Smooth muscle cell (in vitro differentiated cells): ENCODE data around the gene MTA1. TPM values are rescaled to one million over a fixed set of nuclear protein-coding genes. Genes with fewer than 3 reads are reported as not detected.

ENCODE experiments used
- DNase-seq: peaks from one replicate; lab custom pipeline; 2025; ENCODE audit not compliant: unreplicated experiment; lab: John Stamatoyannopoulos, UW
- H2AFZ ChIP-seq: fragments of 200-600 bp; sonication (generic); 2 replicates; pipeline ENCODE4 v1.6.0; 2016; ENCODE audit warnings: antibody characterized with exemption, low read depth, mild to moderate bottlenecking
- H3F3A ChIP-seq: fragments of 200-600 bp; sonication (generic); 2 replicates; pipeline ENCODE4 v1.6.0; 2017; ENCODE audit warnings: antibody characterized with exemption, low read depth
- H3K27ac ChIP-seq: fragments of 200-600 bp; sonication (generic); 2 replicates; pipeline ENCODE4 v1.5.1; 2016; ENCODE audit warnings: low read depth, mild to moderate bottlenecking
- H3K27me3 ChIP-seq: fragments of 200-600 bp; sonication (generic); 2 replicates; pipeline ENCODE4 v1.6.1; 2016; ENCODE audit warnings: low read depth, mild to moderate bottlenecking
- H3K36me3 ChIP-seq: fragments of 200-600 bp; sonication (generic); 2 replicates; pipeline ENCODE4 v1.5.1; 2016; ENCODE audit warnings: low read depth
- H3K4me1 ChIP-seq: fragments of 200-600 bp; sonication (generic); 2 replicates; pipeline ENCODE4 v1.5.1; 2016; ENCODE audit warnings: low read depth
- H3K4me2 ChIP-seq: fragments of 200-600 bp; sonication (generic); 2 replicates; pipeline ENCODE4 v1.6.0; 2016; ENCODE audit warnings: mild to moderate bottlenecking
- H3K4me3 ChIP-seq: fragments of 200-600 bp; sonication (generic); 2 replicates; pipeline ENCODE4 v1.5.1; 2016; ENCODE audit warnings: mild to moderate bottlenecking
- H3K79me2 ChIP-seq: fragments of 200-600 bp; sonication (generic); 2 replicates; pipeline ENCODE4 v1.6.0; 2016; ENCODE audit warnings: low read depth, mild to moderate bottlenecking
- H3K9ac ChIP-seq: fragments of 200-600 bp; sonication (generic); 2 replicates; pipeline ENCODE4 v1.6.0; 2016; ENCODE audit warnings: low read depth
- H3K9me3 ChIP-seq: fragments of 200-600 bp; sonication (generic); replicated peaks from 2 replicates; pipeline ENCODE4 v1.5.1; 2016; ENCODE audit warnings: low read depth
- H4K20me1 ChIP-seq: fragments of 200-600 bp; sonication (generic); 2 replicates; pipeline ENCODE4 v1.6.0; 2016; ENCODE audit warnings: low read depth
- CTCF ChIP-seq: fragments of 200-600 bp; sonication (generic); IDR thresholded peaks from 2 replicates; pipeline ENCODE4 v1.5.1; 2017; ENCODE audit warnings: borderline replicate concordance, mild to moderate bottlenecking, antibody characterized with exemption; ENCODE audit not compliant: insufficient read depth, poor library complexity, severe bottlenecking
- WGBS: methylation state at CpG from one replicate; pipeline ENCODE4 v1.1.7; 2016; ENCODE audit warnings: low lambda C conversion rate; 5-methylcytosine and 5-hydroxymethylcytosine counted together
- polyA plus RNA-seq: library from polyadenylated mRNA; unstranded; fragments of >200 nt; fragmentation: Nextera tagmentation; extraction: Ambion mirVana; gene quantifications from 2 replicates; pipeline ENCODE4 v1.2.1, GENCODE V29; 2016
- total RNA-seq: library from RNA; depleted of rRNA; stranded (reverse); fragments of >200 nt; gene quantifications from 2 replicates; pipeline ENCODE4 v1.2.3, GENCODE V29; 2014

Gene MTA1
- total and polyA plus RNA-seq, 2 experiments from 2014 or later: 41.3 to 48.7 TPM

GRCh38 chr14:105471823-105472485 lies 52.3 kb downstream of the MTA1 start:
- H3K27me3 ChIP-seq: peaks cover 3% of the 10 kb centered on the region
- DNase-seq: no peak
- no peak overlapping the region for H3K4me2 ChIP-seq
- no peaks in the 10 kb centered on the region for H3K36me3 ChIP-seq
- H3K9me3 ChIP-seq: no peaks in the 10 kb centered on the region
- no peak for TF ChIP-seq CTCF
- WGBS: 89% methylated on average over 8 of the region's 8 CpGs
- H3F3A ChIP-seq: no peaks in the 10 kb centered on the region
- H3K27ac ChIP-seq: no peak overlapping the region
- peaks cover 12% of the 10 kb centered on the region for H3K4me1 ChIP-seq
- no peak overlapping the region for H3K9ac ChIP-seq
- H2AFZ ChIP-seq: no peak overlapping the region
- H3K4me3 ChIP-seq: no peak overlapping the region
- no peaks in the 10 kb centered on the region for H3K79me2 ChIP-seq
- peaks cover 10% of the 10 kb centered on the region for H4K20me1 ChIP-seq

- TF ChIP-seq CTCF: no peak
- Histone ChIP-seq H2AFZ (no peak overlapping the region), H3K27ac (no peak overlapping the region), H3K4me2 (no peak overlapping the region), H3K27me3 (peaks cover 3% of the 10 kb centered on the region), H4K20me1 (peaks cover 6% of the 10 kb centered on the region), H3K4me1 (peaks cover 12% of the 10 kb centered on the region), H3F3A (no peaks in the 10 kb centered on the region), H3K9me3 (no peaks in the 10 kb centered on the region), H3K9ac (no peak overlapping the region), H3K4me3 (no peak overlapping the region), H3K79me2 (no peaks in the 10 kb centered on the region), H3K36me3 (no peaks in the 10 kb centered on the region)
- WGBS: 94% methylated on average over 12 of the region's 12 CpGs
- no peak for DNase-seq
Measured at GRCh38 chr14:105472486-105472991, 52.9 kb downstream of the MTA1 start.

GRCh38 chr14:105473033-105473676 lies 53.5 kb downstream of the MTA1 start:
- H3K79me2 ChIP-seq: no peaks in the 10 kb centered on the region
- H3K36me3 ChIP-seq: no peaks in the 10 kb centered on the region
- H3K9ac ChIP-seq: no peak overlapping the region
- DNase-seq: no peak
- H3K4me1 ChIP-seq: peaks cover 12% of the 10 kb centered on the region
- peak overlapping the region; percentile 96 for H3K4me2 ChIP-seq
- peaks cover 8% of the 10 kb centered on the region for H3K27me3 ChIP-seq
- 50% methylated on average over 7 of the region's 7 CpGs for WGBS
- H3K4me3 ChIP-seq: no peak overlapping the region
- no peak for TF ChIP-seq CTCF
- no peak overlapping the region for H2AFZ ChIP-seq
- H4K20me1 ChIP-seq: peaks cover 6% of the 10 kb centered on the region
- no peaks in the 10 kb centered on the region for H3F3A ChIP-seq
- H3K9me3 ChIP-seq: no peaks in the 10 kb centered on the region
- no peak overlapping the region for H3K27ac ChIP-seq
